Liver (tissue), 9 donors: Measurements from ENCODE around the gene RYR3. TPM values are rescaled to one million over a fixed set of nuclear protein-coding genes. Genes with fewer than 3 reads are reported as not detected.

Experiments
- DNase-seq: peaks from one replicate; pipeline ENCODE4 v3.0.0-alpha.2; 2017; ENCODE audit warnings: low spot score
- H3K27ac ChIP-seq, 2 donors: one replicate each; pipeline ENCODE4 v1.7.0; 2013; ENCODE audit warnings: inconsistent platforms in 2 of 2, low read length in 2 of 2, control low read depth in 1 of 2, low read depth in 1 of 2, mild to moderate bottlenecking in 1 of 2
- H3K27me3 ChIP-seq, 4 donors: one replicate each; pipeline versions ENCODE4 v1.6.1 to v1.7.0; 2013; ENCODE audit warnings: low read length in 3 of 4, inconsistent platforms in 1 of 4, mild to moderate bottlenecking in 1 of 4, moderate library complexity in 1 of 4; ENCODE audit not compliant: control insufficient read depth in 4 of 4, insufficient read depth in 4 of 4
- H3K36me3 ChIP-seq, 4 donors: one replicate each; pipeline versions ENCODE4 v1.6.1 to v1.7.0; 2013; ENCODE audit warnings: low read length in 3 of 4, mild to moderate bottlenecking in 3 of 4, low read depth in 1 of 4, moderate library complexity in 1 of 4; ENCODE audit not compliant: control insufficient read depth in 4 of 4, insufficient read depth in 3 of 4
- H3K4me1 ChIP-seq, 4 donors: one replicate each; pipeline versions ENCODE4 v1.6.1 to v1.7.0; 2013; ENCODE audit warnings: low read length in 3 of 4, mild to moderate bottlenecking in 3 of 4, moderate library complexity in 1 of 4; ENCODE audit not compliant: control insufficient read depth in 4 of 4, insufficient read depth in 4 of 4
- H3K4me3 ChIP-seq, 3 donors: one replicate each; pipeline versions ENCODE4 v1.6.1 to v1.7.0; 2013; ENCODE audit warnings: low read length in 3 of 3, control low read depth in 1 of 3, low read depth in 1 of 3, mild to moderate bottlenecking in 1 of 3
- H3K9ac ChIP-seq, 2 donors: one replicate each; pipeline ENCODE4 v1.7.0; 2013; ENCODE audit warnings: low read length in 2 of 2, mild to moderate bottlenecking in 2 of 2, moderate library complexity in 2 of 2, control low read depth in 1 of 2, low read depth in 1 of 2
- H3K9me3 ChIP-seq, 4 donors: one replicate each; pipeline versions ENCODE4 v1.6.1 to v1.7.0; 2013; ENCODE audit warnings: low read length in 3 of 4; ENCODE audit not compliant: control insufficient read depth in 4 of 4
- ATF3 ChIP-seq: IDR thresholded peaks from 2 replicates; pipeline ENCODE4 v1.6.1; 2016; ENCODE audit warnings: antibody characterized with exemption
- CTCF ChIP-seq: fragments of 150-350 bp; IDR thresholded peaks from 2 replicates; pipeline ENCODE4 v1.5.1; 2017; ENCODE audit warnings: improper control_type of control experiment, low read depth, low read length; ENCODE audit not compliant: missing input control
- EGR1 ChIP-seq, 2 donors: IDR thresholded peaks; 2 replicates each; pipeline ENCODE4 v1.6.1; 2016 to 2018; ENCODE audit warnings: antibody characterized with exemption in 2 of 2, low read depth in 2 of 2
- FOXA1 ChIP-seq: IDR thresholded peaks from 2 replicates; pipeline ENCODE4 v1.6.1; 2016; ENCODE audit warnings: antibody characterized with exemption
- FOXA2 ChIP-seq: IDR thresholded peaks from 2 replicates; pipeline ENCODE4 v1.6.1; 2016; ENCODE audit warnings: antibody characterized with exemption
- GABPA ChIP-seq, 2 donors: IDR thresholded peaks in 1 of 2; conservative IDR thresholded peaks in 1 of 2; 2 replicates each; pipeline ENCODE4 v1.6.1; 2016; ENCODE audit warnings: antibody characterized with exemption in 2 of 2, mild to moderate bottlenecking in 1 of 2, moderate library complexity in 1 of 2
- HNF4A ChIP-seq, 2 donors: conservative IDR thresholded peaks; 2 replicates each; pipeline ENCODE4 v1.6.1; 2016; ENCODE audit warnings: antibody characterized with exemption in 2 of 2, mild to moderate bottlenecking in 2 of 2
- HNF4G ChIP-seq: IDR thresholded peaks from 2 replicates; pipeline ENCODE4 v1.6.1; 2016; ENCODE audit warnings: antibody characterized with exemption
- JUND ChIP-seq, 2 donors: IDR thresholded peaks; 2 replicates each; pipeline ENCODE4 v1.6.1; 2016; ENCODE audit warnings: antibody characterized with exemption in 2 of 2
- MAX ChIP-seq: IDR thresholded peaks from 2 replicates; pipeline ENCODE4 v1.6.1; 2016; ENCODE audit warnings: antibody characterized with exemption
- NR2F2 ChIP-seq: IDR thresholded peaks from 2 replicates; pipeline ENCODE4 v1.6.1; 2016; ENCODE audit warnings: antibody characterized with exemption
- RAD21 ChIP-seq, 2 donors: IDR thresholded peaks; 2 replicates each; pipeline ENCODE4 v1.6.1; 2016; ENCODE audit warnings: antibody characterized with exemption in 2 of 2, mild to moderate bottlenecking in 2 of 2
- REST ChIP-seq: IDR thresholded peaks from 2 replicates; pipeline ENCODE4 v1.6.1; 2016; ENCODE audit warnings: antibody characterized with exemption, mild to moderate bottlenecking
- RXRA ChIP-seq, 2 donors: IDR thresholded peaks; 2 replicates each; pipeline ENCODE4 v1.6.1; 2017 to 2018; ENCODE audit warnings: antibody characterized with exemption in 2 of 2, mild to moderate bottlenecking in 1 of 2
- SP1 ChIP-seq: IDR thresholded peaks from 2 replicates; pipeline ENCODE4 v1.6.1; 2018; ENCODE audit warnings: antibody characterized with exemption, mild to moderate bottlenecking
- TAF1 ChIP-seq: conservative IDR thresholded peaks from 2 replicates; pipeline ENCODE4 v1.6.1; 2016; ENCODE audit warnings: antibody characterized with exemption, mild to moderate bottlenecking
- YY1 ChIP-seq: IDR thresholded peaks from 2 replicates; pipeline ENCODE4 v1.6.1; 2016; ENCODE audit warnings: antibody characterized with exemption, mild to moderate bottlenecking
- ZBTB33 ChIP-seq: IDR thresholded peaks from 2 replicates; pipeline ENCODE4 v1.6.1; 2016; ENCODE audit warnings: antibody characterized with exemption
- WGBS: extraction: QIAGEN DNeasy Blood & Tissue Kit; methylation state at CpG from one replicate; pipeline ENCODE4 v1.1.7; 2013; 5-methylcytosine and 5-hydroxymethylcytosine counted together
- polyA plus RNA-seq, 2 donors: library from polyadenylated mRNA; stranded (reverse) in 1 of 2; unstranded in 1 of 2; fragments of 200-250 nt in 1 of 2; fragments of >200 nt in 1 of 2; fragmentation: Nextera tagmentation in 1 of 2; extraction: Ambion mirVana in 1 of 2; gene quantifications; one replicate each; pipeline versions ENCODE4 v1.2.1 to v1.2.3, GENCODE V29; 2013 to 2015
- total RNA-seq, 2 donors: library from RNA; depleted of rRNA; stranded (reverse); fragments of >200 nt; gene quantifications; one replicate each; pipeline ENCODE4 v1.2.3, GENCODE V29; 2014
- donor health status: healthy.
- donor health status: healthy.
- donor health status: healthy.
- donor health status: healthy.
- donor health status: healthy.

RYR3 gene
- total and polyA plus RNA-seq, 4 donors: 0.01 to 1.1 (median 0.22) TPM

GRCh38 chr15:33458421-33458820 lies 147.7 kb downstream of the RYR3 start:
- Histone ChIP-seq H3K27me3 (no peaks in the 10 kb centered on the region), H3K36me3 (no peaks in the 10 kb centered on the region), H3K27ac (no peak overlapping the region), H3K4me1 (no peaks in the 10 kb centered on the region), H3K9me3 (no peaks in the 10 kb centered on the region), H3K4me3 (no peak overlapping the region), H3K9ac (no peak overlapping the region)
- 86% methylated on average over 2 of the region's 2 CpGs for WGBS
- DNase-seq: no peak
- TF ChIP-seq NR2F2 (no peak), JUND (IDR thresholded peaks at IDR 0.05) (no peak), EGR1 (IDR thresholded peaks at IDR 0.05; ENCODE audit: low read depth in 2 of 2) (no peak), YY1 (no peak), GABPA (IDR thresholded peaks at IDR 0.05 in 1 of 2, conservative IDR thresholded peaks at IDR 0.05 in 1 of 2) (no peak), RAD21 (IDR thresholded peaks at IDR 0.05) (no peak), ZBTB33 (no peak), HNF4G (no peak), FOXA1 (no peak)

GRCh38 chr15:33460166-33460805 lies 149.5 kb downstream of the RYR3 start:
- 90% methylated on average over 6 of the region's 6 CpGs for WGBS
- DNase-seq: no peak

More at GRCh38 chr15:33460166-33460805, 149.5 kb downstream of the RYR3 start:
- no peak overlapping the region for H3K4me3 ChIP-seq
- no peaks in the 10 kb centered on the region for H3K27me3 ChIP-seq
- no peaks in the 10 kb centered on the region for H3K36me3 ChIP-seq
- no peaks in the 10 kb centered on the region for H3K9me3 ChIP-seq
- no peaks in the 10 kb centered on the region for H3K4me1 ChIP-seq
- no peak overlapping the region for H3K27ac ChIP-seq
- no peak overlapping the region for H3K9ac ChIP-seq
- no peak for TF ChIP-seq HNF4G
- TF ChIP-seq TAF1: no peak
- no peak for TF ChIP-seq YY1
- TF ChIP-seq RAD21 (IDR thresholded peaks at IDR 0.05): no peak
- no peak for TF ChIP-seq HNF4A (conservative IDR thresholded peaks at IDR 0.05)
- TF ChIP-seq ATF3: no peak
- TF ChIP-seq FOXA2: no peak
- TF ChIP-seq SP1: no peak
- TF ChIP-seq NR2F2: no peak
- TF ChIP-seq CTCF: no peak
- no peak for TF ChIP-seq MAX
- TF ChIP-seq RXRA (IDR thresholded peaks at IDR 0.05): no peak
- TF ChIP-seq FOXA1: no peak
- TF ChIP-seq EGR1 (IDR thresholded peaks at IDR 0.05; ENCODE audit: low read depth in 2 of 2): no peak
- no peak for TF ChIP-seq ZBTB33
- no peak for TF ChIP-seq REST
- no peak for TF ChIP-seq GABPA (IDR thresholded peaks at IDR 0.05 in 1 of 2, conservative IDR thresholded peaks at IDR 0.05 in 1 of 2)
- TF ChIP-seq JUND (IDR thresholded peaks at IDR 0.05): no peak
